ENCODE data around the gene HOXA9.

The HOXA9 gene

DNA sequence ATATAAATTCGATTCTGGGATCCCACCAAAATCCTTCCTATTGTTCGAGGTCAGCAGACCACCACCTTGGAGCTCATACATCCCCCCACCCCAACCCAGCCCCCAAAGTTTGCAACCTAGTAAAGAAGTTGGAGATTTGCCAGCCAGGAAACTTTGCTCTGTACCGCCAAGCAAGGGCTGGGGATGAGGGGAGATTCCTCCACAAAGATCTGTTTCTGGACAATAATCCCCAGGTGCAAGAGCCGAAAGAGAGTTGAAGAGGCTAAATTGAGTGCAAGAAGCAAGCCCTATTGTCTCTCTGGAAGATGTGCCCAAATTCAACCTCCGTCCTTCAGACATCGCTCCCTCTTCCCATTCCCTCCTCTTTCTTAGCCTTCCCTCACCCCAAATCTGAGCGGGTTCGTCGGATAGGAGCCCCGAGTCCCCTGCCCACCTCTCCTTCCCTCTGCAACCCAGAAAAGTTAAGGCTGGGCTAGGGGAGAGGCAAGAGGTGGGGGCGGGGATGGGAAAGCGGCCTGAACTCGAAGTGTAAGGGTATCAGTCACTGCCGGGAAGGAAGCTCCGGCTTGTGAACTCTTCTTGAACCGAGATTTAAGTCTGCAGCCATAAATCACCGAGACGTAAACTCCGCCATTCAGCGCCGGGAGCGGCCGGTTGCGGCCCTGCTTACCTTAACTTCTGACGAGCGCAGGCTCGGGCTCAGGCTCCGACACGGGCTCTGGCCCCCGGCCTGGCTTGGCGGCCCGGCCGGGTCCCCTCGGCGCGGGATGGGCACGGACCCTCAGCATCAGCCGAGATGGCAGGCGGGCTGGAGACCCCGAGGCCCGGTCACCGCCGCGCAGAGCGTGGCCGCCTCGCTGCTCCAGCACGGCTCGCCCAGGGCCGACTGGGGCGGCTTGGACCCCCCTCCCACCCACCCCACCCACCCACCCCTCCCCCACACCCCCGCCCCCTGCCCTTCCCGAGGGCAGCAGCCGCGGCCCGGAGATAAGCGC, 52.1 kb downstream of the HOXA9 start:
- DNase-seq (no peak), ATAC-seq (no peak)
